GM12891 (cell line): ENCODE data around the gene POU2AF1.

Source experiments
- POLR2A ChIP-seq: IDR thresholded peaks from 2 replicates; pipeline ENCODE4 v1.6.1; 2011; ENCODE audit warnings: low read depth, low read length, control low read depth
- POLR2AphosphoS5 ChIP-seq: IDR thresholded peaks from 2 replicates; pipeline ENCODE4 v1.6.1; 2011; ENCODE audit warnings: low read depth, low read length, control low read depth

DNA sequence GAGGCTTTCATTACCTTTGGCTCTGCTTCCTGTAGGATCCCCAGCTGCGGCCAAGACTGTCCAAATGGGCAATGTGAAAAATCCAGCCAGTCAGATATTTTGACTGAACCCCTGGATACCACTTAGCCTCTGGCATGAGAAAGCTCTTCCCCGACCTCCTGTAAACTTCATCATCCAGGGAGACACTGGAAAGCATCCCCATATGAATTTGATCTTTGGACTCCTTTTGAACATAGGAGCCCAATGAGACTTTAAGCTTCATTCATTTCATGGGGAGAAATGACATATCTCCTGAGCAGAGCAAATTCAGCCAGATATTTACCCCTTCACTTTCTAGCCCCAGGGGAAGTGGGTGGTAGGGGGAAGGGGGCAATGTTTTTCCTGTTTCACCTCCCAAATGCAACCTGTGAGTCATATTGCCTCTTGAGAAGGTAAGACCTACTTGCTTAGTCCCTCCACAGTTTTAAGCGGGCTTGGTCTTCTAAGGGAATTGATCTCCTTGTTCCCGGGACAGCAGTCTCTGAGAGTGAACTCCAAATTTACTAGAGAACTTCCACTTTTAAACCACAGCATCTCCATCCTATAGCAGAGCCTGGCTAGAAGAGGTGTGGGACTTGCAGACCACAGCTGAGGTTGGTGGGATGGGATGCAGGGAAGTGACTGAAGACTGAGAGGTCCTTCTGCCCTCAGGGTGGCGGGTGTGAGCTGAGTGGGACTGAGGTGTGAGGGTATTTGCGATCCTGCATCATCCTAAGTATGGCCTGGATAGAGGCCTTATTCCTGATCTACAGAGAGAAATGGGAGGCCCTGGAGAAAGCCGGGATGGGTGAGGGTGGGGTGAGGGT, 20.3 kb upstream of the POU2AF1 start:
- TF ChIP-seq POLR2A (no peak), POLR2AphosphoS5 (no peak)
